ENCODE measurements around the gene STYXL1. TPM values are rescaled to one million over a fixed set of nuclear protein-coding genes. Genes with fewer than 3 reads are reported as not detected.
"Not testable (repeated sequence)": the region's sequence is repeated elsewhere in the genome, so short reads cannot be mapped to it uniquely, and the experiment has no call there.

Gene STYXL1
- total RNA-seq (2014; rRNA removed) = 52.5 and 56.7 TPM in 2 replicates
- polyA plus RNA-seq (2012) = 57.0 TPM

DNA sequence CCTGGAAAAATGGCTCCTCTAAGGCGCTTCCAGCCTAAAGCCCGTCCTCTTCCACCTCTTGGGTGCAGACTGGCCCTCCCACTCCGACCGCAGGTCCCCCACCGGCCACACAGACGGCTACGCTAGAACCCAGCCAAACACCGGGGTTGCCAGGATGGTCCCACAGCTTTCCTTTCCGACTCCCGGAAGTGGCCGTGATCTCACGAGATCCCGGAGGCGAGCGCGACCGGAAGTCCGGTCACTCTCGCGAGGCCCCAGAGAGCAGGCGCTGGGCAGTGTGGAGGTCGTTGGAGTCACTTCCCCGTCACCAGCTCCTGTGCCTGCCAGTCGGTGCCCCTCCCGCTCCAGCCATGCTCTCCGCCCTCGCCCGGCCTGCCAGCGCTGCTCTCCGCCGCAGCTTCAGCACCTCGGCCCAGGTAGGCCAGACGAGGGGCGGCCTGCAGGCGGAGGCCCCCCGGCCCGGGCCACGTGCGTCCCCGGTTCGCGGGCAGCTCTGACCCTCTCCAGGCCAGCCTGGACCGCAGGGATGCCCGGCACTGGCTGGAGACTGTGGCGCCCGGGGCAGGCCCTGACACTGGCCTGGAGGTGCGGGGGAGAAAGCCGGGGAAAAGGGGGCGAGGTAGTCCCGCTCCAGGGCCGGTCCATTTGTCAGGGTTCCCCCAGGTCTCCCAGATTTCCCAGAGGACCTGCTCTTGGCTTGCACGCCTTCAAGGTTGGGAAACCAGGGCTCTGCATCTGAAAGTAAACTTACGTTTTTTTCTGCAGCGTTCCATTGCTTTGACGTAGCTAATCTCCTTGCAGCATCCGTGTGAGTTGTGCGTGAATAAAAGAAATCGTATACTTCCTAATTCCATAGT lies at the start of gene STYXL1, which contains the start of gene MDH2:
Gene STYXL1, minus strand, starts transcription at position 190 of the 857 bp plus-strand sequence. CDS start 17,477 bp downstream, outside the sequence.
Gene MDH2, plus strand, starts transcription at position 296 of the 857 bp plus-strand sequence. Its CDS starts 55 bp downstream, at position 351.
- DNase-seq (ENCODE audit: low read depth) = peak; percentile 98

DNA sequence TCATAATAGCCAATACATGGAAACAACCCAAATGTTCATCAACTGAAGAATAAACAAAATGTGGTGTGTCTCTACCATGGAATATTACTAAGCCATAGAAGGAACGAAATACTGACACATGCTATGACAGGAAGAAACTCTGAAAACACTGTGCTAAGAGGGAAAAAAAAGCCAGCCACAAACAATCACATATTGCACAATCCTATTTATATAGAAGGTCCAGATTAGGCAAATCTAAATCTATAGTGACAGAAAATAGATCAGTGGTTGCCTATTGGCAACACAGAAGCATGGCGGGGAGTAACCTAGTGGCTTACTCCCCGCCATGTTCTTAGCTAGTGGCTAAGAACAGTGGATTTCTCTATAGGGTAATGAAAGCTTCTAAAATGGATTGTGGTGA lies 48.1 kb upstream of the STYXL1 start:
- DNase-seq (ENCODE audit: low read depth) = no peak

DNA sequence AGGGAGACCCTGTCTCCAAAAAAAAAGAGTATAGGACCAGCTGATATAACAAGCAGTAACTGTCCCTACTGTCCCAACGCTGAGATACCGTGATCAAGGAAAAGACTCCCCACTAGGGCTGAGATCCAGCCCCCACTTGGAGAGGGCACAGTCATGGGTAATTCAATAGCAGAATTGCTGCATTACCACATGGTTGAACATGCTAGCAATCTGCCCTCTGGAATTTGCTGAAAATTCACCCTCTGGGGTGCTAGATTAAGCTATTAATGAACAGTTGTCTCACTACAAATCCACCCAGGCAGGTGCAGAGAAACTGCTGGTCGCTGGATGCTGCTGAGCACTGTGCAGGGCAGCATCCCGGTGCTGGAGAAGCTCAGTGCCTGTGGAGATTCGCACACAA lies 46.5 kb upstream of the STYXL1 start:
- DNase-seq (ENCODE audit: low read depth) = not testable (repeated sequence)

DNA sequence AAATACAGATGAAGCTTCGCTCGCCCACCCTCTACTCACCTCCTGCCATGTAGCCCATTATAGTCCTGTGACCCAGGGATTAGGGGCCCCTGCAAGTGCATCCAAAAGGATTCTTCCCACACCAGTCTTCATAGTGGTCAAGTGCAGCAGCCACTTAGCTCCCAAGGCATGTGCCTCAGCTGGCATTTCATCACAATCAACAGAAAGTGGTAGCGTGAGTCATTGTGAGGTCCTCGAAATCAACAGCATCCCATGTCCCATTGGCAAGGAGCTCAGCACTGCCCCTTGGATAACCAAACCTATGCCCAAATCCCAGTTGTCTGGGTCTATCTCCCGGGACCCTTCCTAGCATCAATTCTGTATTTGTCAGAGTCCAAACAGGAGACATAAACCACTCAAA lies 45.7 kb upstream of the STYXL1 start:
- DNase-seq (ENCODE audit: low read depth) = peak; percentile 58

GRCh38 chr7:76091506-76091905 lies 43.7 kb upstream of the STYXL1 start:
- DNase-seq (ENCODE audit: low read depth) = no peak

DNA sequence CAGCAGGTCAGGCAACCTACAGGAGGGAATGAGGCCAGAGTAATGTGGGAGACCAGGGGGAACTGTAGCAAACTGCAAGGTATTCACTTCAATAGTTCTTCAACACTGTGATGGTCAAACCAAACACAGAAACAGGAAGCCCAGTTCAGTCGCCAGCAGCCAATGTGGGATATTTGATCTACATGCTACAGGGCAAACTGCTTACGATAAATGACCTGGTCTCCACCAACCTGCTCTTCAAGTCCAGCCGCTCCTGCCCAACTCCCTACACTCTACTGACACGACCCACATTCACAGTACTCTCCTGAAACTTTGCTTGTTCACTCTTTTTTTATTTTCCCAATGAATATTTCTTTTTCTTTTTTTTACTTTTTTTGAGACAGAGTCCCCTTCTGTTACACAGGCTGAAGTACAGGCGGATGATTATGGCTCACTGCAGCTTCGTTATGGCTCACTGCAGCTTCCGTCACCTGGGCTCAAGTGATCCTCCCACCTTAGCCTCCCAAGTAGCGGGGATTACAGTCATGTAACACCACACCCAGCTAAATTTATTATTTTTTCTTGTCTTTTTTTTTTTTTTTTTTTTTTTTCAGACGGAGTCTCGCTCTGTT lies 42.2 kb upstream of the STYXL1 start:
- DNase-seq (ENCODE audit: low read depth) = no peak

GRCh38 chr7:76087362-76087791 lies 39.6 kb upstream of the STYXL1 start:
- DNase-seq (ENCODE audit: low read depth) = peak; percentile 88

GRCh38 chr7:76086070-76086469 lies 38.3 kb upstream of the STYXL1 start:
- DNase-seq (ENCODE audit: low read depth) = peak; percentile 67

- not testable (repeated sequence) for DNase-seq (ENCODE audit: low read depth)
Measured at GRCh38 chr7:76084115-76084514, 36.3 kb upstream of the STYXL1 start.

DNA sequence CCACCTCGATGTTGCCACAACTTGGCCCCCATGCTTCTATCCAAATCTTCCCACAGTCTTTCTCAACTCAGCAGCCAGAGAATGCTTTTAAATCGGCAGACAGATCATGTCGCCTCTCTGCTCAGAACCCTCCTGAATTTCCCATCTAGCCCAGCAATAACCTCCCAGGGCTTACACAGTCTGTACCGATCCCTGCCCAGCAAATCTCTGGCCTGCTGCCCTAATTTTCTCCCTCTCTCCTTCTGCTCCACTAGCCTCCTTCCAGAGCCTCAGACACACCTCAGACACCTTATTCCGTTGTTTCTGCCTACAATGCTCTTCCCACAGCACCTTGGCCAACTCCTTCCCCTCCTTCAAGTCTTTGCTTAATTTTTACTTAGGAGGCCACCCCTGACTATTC lies 32.4 kb upstream of the STYXL1 start:
- DNase-seq (ENCODE audit: low read depth) = no peak

DNA sequence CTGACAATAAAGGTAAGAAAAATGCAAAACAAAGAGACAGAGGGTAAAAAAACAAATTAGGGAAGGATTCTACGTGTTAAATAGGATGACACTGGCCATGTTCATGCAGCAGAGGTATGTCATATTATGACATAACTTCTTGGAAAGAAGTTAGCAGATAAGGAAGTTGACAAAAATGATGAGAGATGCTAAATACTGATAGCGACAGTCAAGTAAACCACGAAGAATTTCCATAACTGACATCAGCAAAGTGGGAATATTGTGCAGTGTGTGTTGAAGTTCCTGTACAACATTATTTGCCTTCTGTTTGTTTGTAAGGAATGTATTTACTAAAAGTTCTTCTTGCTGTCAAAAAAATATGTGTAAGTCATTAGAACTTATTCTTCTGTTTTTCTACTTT lies 29.6 kb upstream of the STYXL1 start:
- DNase-seq (ENCODE audit: low read depth) = no peak

GRCh38 chr7:76076995-76077394 lies 29.2 kb upstream of the STYXL1 start:
- DNase-seq (ENCODE audit: low read depth) = no peak

- DNase-seq (ENCODE audit: low read depth) = peak; percentile 40
Measured at GRCh38 chr7:76074972-76075370, 27.2 kb upstream of the STYXL1 start.

DNA sequence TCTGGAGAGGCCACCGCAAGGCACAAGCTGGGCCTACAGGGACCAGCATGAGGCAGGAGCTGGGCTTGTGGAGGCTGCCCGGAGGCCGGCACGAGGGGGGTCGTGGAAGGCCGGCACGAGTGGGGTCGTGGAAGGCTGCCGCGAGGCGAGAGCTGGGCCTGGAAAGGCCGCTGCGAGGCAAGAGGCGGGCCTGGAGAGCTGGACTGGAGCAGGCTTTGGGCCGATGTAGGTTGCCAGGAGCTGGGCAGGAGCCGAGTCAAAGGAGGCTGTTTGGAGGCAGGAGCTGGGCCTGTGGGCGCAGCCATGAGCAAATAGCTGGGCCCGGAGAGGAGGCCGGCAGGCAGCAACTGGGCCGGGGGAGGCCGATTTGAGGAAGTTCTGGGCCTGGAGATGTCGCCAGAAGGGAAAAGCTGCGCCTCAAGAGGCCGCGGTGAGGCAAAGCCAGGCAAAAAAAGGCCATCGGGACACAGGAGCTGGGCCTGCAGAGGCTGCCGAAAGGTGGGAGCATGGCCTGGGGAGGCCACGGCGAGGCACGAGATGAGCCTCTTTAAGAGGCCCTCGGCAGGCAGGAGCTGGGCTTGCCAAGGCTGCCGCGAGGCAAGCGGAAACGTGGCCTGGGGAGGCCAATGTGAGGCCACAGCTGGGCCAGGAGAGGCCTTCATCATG lies 26.6 kb upstream of the STYXL1 start:
- DNase-seq (ENCODE audit: low read depth) = no peak

DNA sequence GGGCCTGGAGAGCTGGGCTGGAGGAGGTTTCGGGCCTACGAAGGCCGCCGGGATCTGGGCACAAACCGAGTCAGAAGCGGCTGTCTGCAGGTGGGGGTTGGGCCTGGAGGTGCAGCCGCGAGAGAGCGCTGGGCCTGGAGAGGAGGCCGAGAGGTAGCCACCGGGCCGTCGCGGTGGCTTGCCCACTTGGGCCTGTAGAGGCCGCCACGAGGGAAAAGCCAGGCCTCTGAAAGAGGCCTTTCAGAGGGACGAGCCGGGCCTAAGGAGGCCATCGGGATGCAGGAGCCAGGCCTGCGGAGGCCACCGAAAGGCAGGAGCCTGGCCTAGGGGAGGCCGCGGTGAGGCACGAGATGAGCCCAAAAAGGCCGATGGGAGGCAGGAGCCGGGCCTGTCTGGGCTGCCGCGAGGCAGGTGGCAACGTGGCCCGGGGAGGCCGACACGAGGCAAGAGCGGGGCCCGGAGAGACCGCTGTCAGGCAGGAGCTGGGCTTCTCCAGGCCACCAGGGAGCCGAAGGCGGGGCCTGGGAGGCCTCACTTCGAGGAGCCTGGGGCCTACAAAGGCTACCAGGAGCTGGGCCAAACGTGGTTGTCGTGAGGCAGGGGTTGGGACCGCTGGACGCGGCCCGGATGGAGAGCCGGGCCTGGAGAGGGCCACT lies 25.7 kb upstream of the STYXL1 start:
- no peak for DNase-seq (ENCODE audit: low read depth)

GRCh38 chr7:76072243-76073148 lies 24.7 kb upstream of the STYXL1 start:
- no peak for DNase-seq (ENCODE audit: low read depth)

DNA sequence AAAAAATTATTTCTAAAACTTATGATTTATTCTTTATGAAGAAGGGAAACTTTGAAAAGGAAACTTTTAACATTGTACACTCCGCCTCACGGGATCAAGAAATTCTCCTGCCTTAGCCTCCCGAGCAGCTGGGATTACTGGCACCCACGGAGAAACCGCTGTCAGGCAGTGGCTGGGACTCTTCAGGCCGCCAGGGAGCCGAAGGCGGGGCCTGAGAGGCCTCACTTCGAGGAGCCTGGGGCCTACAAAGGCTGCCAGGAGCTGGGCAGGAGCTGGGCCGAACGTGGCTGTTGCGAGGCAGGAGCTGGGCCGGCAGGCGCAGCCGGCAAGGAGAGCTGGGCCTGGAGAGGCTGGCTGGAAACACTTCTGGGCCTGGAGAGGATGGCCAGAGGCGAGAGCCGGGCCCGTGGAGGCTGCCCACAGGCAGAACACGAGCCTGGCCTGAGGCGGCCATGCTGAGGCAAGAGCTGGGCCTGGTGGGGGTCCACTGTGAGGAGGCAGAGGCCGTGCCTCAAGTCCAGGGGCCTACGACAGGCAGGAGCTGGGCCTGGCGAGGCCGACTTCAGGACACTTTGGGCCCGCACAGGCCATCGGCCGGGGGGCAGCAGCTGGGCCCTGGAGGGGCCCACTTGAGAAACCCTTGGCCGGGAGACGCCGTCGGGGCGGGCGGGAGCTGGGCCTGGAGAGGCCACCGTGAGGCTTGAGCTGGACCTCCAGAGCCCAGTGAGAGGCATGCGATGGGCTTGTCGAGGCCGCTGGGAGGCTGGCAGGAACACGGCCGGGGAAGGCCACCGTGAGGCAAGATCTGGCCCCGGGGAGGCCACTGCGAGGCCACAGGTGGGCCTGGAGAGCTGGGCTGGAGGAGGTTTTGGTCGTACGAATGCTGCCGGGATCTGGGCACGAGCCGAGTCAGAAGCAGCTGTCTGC lies 23.8 kb upstream of the STYXL1 start:
- no peak for DNase-seq (ENCODE audit: low read depth)

DNA sequence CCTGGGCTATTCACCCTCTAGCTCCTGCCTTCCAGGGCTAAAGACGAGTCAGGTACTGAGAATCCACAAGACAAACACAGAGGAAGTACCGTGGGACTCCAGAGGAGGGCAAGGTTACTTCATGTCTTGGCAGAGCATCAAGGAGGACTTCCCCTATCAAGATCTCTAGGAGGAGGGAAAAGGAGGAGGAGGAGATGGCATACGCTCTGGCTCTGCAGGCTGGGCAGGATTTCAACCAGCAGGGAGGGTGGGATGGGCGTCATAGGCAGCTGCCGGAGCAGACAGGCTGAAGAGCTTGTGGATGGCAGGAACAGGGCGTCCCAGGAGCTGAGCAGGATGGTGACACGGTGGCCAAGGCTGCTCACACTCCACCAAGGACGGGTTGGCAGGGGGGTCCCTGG lies 21.4 kb upstream of the STYXL1 start:
- peak; percentile 96 for DNase-seq (ENCODE audit: low read depth)

- DNase-seq (ENCODE audit: low read depth) = no peak
Measured at GRCh38 chr7:76066716-76067503, 19.1 kb upstream of the STYXL1 start.
